Measurements from ENCODE around the gene UBQLNL. TPM values are rescaled to one million over a fixed set of nuclear protein-coding genes. Genes with fewer than 3 reads are reported as not detected.

UBQLNL gene
- total and polyA plus RNA-seq, 2 donors from 2014 or later = 0.32 to 0.69 TPM

DNA sequence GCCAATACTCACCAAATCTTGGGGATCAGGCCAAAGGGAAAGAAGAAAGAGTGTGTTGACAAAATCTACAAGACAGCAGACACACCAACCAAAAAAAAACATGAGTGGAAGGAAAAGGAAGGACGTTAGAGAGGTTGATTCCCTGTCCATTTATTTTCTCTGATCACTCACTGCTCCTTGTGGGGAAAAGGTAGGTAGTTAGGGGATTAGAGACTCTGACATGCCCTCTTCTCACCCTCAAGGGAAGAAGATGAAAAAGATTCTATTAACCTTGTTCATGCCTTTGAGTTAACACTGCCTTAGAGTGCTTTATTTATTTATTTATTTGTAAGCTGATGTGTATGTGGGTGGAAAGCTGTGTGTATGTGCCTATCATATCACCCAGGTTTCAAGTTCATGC is 31.9 kb upstream of the UBQLNL start, which contains the start of gene OR52H1:
TSS of gene OR52H1 (minus strand) at position 101 of the 400 bp plus-strand sequence. CDS start 3,035 bp downstream, outside the sequence.
- Histone ChIP-seq H3K9me3 (ENCODE audit: control insufficient read depth in 2 of 3, insufficient read depth in 1 of 3, low read length in 3 of 3) (no peaks in the 10 kb centered on the region), H3K4me3 (ENCODE audit: low read length in 3 of 3) (no peak within 1 kb of the TSS), H3K27ac (ENCODE audit: low read depth in 2 of 2, low read length in 2 of 2) (no peak within 1 kb of the TSS), H3K9ac (ENCODE audit: low read length in 3 of 3) (no peak within 1 kb of the TSS), H3K27me3 (ENCODE audit: control insufficient read depth, insufficient read depth, low read length) (no peaks in the 10 kb centered on the region), H3K4me1 (ENCODE audit: control insufficient read depth in 2 of 3, insufficient read depth in 2 of 3, low read depth in 1 of 3, low read length in 3 of 3) (no peaks in the 10 kb centered on the region), H3K36me3 (ENCODE audit: control insufficient read depth in 2 of 3, insufficient read depth in 3 of 3, low read length in 3 of 3) (no peaks in the 10 kb centered on the region)
- FAIRE-seq (no peak), DNase-seq (no peak)
- TF ChIP-seq, protein P1, sequence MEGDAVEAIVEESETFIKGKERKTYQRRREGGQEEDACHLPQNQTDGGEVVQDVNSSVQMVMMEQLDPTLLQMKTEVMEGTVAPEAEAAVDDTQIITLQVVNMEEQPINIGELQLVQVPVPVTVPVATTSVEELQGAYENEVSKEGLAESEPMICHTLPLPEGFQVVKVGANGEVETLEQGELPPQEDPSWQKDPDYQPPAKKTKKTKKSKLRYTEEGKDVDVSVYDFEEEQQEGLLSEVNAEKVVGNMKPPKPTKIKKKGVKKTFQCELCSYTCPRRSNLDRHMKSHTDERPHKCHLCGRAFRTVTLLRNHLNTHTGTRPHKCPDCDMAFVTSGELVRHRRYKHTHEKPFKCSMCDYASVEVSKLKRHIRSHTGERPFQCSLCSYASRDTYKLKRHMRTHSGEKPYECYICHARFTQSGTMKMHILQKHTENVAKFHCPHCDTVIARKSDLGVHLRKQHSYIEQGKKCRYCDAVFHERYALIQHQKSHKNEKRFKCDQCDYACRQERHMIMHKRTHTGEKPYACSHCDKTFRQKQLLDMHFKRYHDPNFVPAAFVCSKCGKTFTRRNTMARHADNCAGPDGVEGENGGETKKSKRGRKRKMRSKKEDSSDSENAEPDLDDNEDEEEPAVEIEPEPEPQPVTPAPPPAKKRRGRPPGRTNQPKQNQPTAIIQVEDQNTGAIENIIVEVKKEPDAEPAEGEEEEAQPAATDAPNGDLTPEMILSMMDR (IDR thresholded peaks at IDR 0.05; ENCODE audit: borderline replicate concordance, extremely low read depth, insufficient read depth) = no peak
- intact Hi-C loops (cut with DNase I) = no loop called here

DNA sequence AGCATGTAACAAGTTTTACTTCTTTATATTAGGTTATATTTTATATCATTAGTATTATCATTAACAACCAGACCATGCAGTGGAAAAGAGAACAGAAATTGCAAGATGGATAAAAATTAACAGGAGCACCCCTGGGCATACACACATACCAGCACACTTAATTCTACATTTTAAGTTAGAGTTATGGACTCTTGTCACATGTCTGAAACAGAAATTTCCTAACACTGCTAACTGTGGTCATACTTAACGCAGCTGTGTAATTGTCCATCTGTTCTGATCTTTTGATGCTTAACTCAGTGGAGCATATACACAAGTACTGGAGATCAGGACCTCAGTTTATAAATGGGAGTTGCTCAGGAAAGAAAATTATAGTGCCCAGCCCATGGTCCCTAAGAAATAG is 31.5 kb upstream of the UBQLNL start:
- intact Hi-C loops (cut with DNase I) = no loop called here
- H3K27ac ChIP-seq (ENCODE audit: low read depth in 2 of 2, low read length in 2 of 2) = no peak overlapping the region
- FAIRE-seq (no peak), DNase-seq (no peak)
- H3K4me3 ChIP-seq (ENCODE audit: low read length in 3 of 3) = no peak overlapping the region
- H3K4me1 ChIP-seq (ENCODE audit: control insufficient read depth in 2 of 3, insufficient read depth in 2 of 3, low read depth in 1 of 3, low read length in 3 of 3) = no peaks in the 10 kb centered on the region
- H3K9ac ChIP-seq (ENCODE audit: low read length in 3 of 3) = no peak overlapping the region
- H3K27me3 ChIP-seq (ENCODE audit: control insufficient read depth, insufficient read depth, low read length) = no peaks in the 10 kb centered on the region
- TF ChIP-seq, protein P1 (IDR thresholded peaks at IDR 0.05; ENCODE audit: borderline replicate concordance, extremely low read depth, insufficient read depth) = no peak
- H3K36me3 ChIP-seq (ENCODE audit: control insufficient read depth in 2 of 3, insufficient read depth in 3 of 3, low read length in 3 of 3) = no peaks in the 10 kb centered on the region
- no peaks in the 10 kb centered on the region for H3K9me3 ChIP-seq (ENCODE audit: control insufficient read depth in 2 of 3, insufficient read depth in 1 of 3, low read length in 3 of 3)

DNA sequence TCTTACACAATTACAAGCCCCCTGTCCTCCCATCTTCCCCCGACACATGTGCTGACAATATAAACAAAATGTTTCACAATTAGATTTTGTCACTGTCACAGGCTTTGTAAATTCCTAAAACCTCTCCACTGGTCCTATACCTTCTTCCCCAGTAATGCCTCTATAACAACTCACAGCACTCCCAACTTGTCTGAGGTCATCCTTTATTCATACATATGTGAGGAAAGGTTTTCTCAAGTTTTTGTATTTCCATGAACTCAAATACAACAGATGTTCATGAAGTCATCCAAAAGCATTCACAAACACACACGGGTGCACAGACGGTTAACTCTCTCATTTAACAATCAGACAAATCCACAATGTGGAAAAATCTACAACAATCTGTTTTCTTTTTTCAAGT is 30.0 kb upstream of the UBQLNL start:
- H3K9ac ChIP-seq (ENCODE audit: low read length in 3 of 3) = no peak overlapping the region
- FAIRE-seq = no peak
- intact Hi-C loops (cut with DNase I) = no loop called here
- H3K4me3 ChIP-seq (ENCODE audit: low read length in 3 of 3) = no peak overlapping the region
- no peak for DNase-seq
- no peaks in the 10 kb centered on the region for H3K9me3 ChIP-seq (ENCODE audit: control insufficient read depth in 2 of 3, insufficient read depth in 1 of 3, low read length in 3 of 3)
- no peaks in the 10 kb centered on the region for H3K4me1 ChIP-seq (ENCODE audit: control insufficient read depth in 2 of 3, insufficient read depth in 2 of 3, low read depth in 1 of 3, low read length in 3 of 3)
- H3K36me3 ChIP-seq (ENCODE audit: control insufficient read depth in 2 of 3, insufficient read depth in 3 of 3, low read length in 3 of 3) = no peaks in the 10 kb centered on the region
- TF ChIP-seq, protein P1 (IDR thresholded peaks at IDR 0.05; ENCODE audit: borderline replicate concordance, extremely low read depth, insufficient read depth) = no peak
- no peaks in the 10 kb centered on the region for H3K27me3 ChIP-seq (ENCODE audit: control insufficient read depth, insufficient read depth, low read length)
- H3K27ac ChIP-seq (ENCODE audit: low read depth in 2 of 2, low read length in 2 of 2) = no peak overlapping the region

DNA sequence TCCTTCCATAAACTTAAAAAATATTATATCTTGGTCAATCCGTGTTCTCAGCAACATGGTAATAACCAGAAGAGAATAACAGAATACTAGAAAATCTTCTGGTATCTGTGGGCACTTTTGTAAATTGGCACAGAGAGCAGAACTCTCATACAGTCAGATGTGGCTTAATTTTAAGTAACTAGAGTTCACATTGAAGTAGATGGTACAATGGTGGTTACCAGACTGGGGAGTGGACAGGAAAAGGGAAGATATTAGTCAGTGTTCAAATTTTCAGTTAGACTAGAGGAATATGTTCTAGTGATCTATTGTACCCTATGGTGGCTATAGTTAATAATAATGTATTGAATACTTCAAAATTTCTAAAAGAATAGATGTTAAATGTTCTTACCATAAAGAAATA is 24.9 kb upstream of the UBQLNL start:
- DNase-seq = no peak
- no peak for FAIRE-seq
- intact Hi-C loops (cut with DNase I) = no loop called here
- Histone ChIP-seq H3K36me3 (ENCODE audit: control insufficient read depth in 2 of 3, insufficient read depth in 3 of 3, low read length in 3 of 3) (no peaks in the 10 kb centered on the region), H3K27me3 (ENCODE audit: control insufficient read depth, insufficient read depth, low read length) (no peaks in the 10 kb centered on the region), H3K27ac (ENCODE audit: low read depth in 2 of 2, low read length in 2 of 2) (no peak overlapping the region), H3K4me1 (ENCODE audit: control insufficient read depth in 2 of 3, insufficient read depth in 2 of 3, low read depth in 1 of 3, low read length in 3 of 3) (no peaks in the 10 kb centered on the region), H3K9me3 (ENCODE audit: control insufficient read depth in 2 of 3, insufficient read depth in 1 of 3, low read length in 3 of 3) (no peaks in the 10 kb centered on the region), H3K9ac (ENCODE audit: low read length in 3 of 3) (no peak overlapping the region), H3K4me3 (ENCODE audit: low read length in 3 of 3) (no peak overlapping the region)
- TF ChIP-seq, protein P1 (IDR thresholded peaks at IDR 0.05; ENCODE audit: borderline replicate concordance, extremely low read depth, insufficient read depth) = no peak

All from kidney (tissue), 14 donors.